Fibroblast of villous mesenchyme (primary cell): ENCODE measurements around the gene RDH12. TPM values are rescaled to one million over a fixed set of nuclear protein-coding genes. Genes with fewer than 3 reads are reported as not detected.

Experiments
- DNase-seq: peaks from one replicate; pipeline ENCODE4 v3.0.0-alpha.2; 2010; ENCODE audit warnings: low read depth
- H3K4me3 ChIP-seq: 2 replicates; pipeline ENCODE4 v1.5.1; 2011; ENCODE audit warnings: low read depth, mild to moderate bottlenecking, low read length
- total RNA-seq: library from RNA; depleted of rRNA; stranded (reverse); fragments of >200 nt; gene quantifications from 2 replicates; pipeline ENCODE4 v1.2.3, GENCODE V29; 2012
- TF ChIP-seq, protein P1 (sequence below): IDR thresholded peaks from 2 replicates; pipeline ENCODE4 v1.5.1; 2012; ENCODE audit warnings: low read depth, mild to moderate bottlenecking, low read length; ENCODE audit not compliant: insufficient read depth

RDH12 gene
- total RNA-seq, 1 donor: not detected

- no peak for DNase-seq
- TF ChIP-seq, protein P1, sequence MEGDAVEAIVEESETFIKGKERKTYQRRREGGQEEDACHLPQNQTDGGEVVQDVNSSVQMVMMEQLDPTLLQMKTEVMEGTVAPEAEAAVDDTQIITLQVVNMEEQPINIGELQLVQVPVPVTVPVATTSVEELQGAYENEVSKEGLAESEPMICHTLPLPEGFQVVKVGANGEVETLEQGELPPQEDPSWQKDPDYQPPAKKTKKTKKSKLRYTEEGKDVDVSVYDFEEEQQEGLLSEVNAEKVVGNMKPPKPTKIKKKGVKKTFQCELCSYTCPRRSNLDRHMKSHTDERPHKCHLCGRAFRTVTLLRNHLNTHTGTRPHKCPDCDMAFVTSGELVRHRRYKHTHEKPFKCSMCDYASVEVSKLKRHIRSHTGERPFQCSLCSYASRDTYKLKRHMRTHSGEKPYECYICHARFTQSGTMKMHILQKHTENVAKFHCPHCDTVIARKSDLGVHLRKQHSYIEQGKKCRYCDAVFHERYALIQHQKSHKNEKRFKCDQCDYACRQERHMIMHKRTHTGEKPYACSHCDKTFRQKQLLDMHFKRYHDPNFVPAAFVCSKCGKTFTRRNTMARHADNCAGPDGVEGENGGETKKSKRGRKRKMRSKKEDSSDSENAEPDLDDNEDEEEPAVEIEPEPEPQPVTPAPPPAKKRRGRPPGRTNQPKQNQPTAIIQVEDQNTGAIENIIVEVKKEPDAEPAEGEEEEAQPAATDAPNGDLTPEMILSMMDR: no peak
- no peak overlapping the region for H3K4me3 ChIP-seq
These were observed 55.5 kb downstream of the RDH12 start for GRCh38 chr14:67757175-67757574.

DNA sequence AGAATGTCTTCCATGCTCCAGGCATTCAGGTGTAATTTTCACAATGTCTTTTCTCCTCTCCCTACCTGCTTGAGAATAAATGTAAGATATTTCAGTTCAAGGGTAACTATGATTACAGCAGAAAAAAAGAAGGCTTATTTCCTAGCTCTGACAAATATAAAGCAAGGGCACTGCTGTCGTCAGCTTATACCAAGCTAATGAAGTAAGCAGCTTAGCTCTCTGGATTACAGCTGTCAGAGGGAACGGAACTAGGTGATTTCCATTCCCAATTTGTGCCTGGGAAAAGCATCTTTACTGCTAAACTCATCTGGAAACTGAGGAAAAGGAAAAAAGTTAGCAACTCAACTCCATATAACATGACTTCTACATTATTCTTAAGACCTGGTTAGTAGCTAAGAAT is 58.2 kb downstream of the RDH12 start:
- H3K4me3 ChIP-seq: no peak overlapping the region
- TF ChIP-seq, protein P1: no peak
- DNase-seq: no peak

DNA sequence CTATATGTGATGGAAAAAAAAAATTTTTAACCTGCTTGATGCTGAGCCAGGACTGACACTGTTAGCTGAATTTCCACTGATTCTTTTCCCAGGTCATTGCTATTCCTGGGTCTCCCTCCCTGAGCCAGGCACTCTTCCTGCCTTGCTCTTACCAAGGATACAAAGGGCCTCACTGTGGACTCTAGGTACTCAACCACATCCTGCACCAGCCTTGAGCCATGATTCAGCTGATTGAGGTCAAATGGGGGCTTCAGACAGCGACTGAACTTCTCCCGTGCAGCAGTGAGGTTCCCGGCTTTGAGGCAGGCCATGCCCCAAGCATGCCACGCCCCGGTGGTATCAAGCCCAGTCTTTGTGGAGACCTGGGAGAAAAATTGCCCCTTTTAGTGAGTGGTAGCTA is 60.4 kb downstream of the RDH12 start:
- no peak for DNase-seq
- TF ChIP-seq, protein P1: no peak
- no peak overlapping the region for H3K4me3 ChIP-seq

- H3K4me3 ChIP-seq: no peak overlapping the region
- DNase-seq: no peak
- TF ChIP-seq, protein P1: no peak
These were observed 61.6 kb downstream of the RDH12 start for GRCh38 chr14:67763158-67763822.

- DNase-seq: no peak
- TF ChIP-seq, protein P1: no peak
- H3K4me3 ChIP-seq: no peak overlapping the region
These were observed 62.8 kb downstream of the RDH12 start for GRCh38 chr14:67764496-67764895.

DNA sequence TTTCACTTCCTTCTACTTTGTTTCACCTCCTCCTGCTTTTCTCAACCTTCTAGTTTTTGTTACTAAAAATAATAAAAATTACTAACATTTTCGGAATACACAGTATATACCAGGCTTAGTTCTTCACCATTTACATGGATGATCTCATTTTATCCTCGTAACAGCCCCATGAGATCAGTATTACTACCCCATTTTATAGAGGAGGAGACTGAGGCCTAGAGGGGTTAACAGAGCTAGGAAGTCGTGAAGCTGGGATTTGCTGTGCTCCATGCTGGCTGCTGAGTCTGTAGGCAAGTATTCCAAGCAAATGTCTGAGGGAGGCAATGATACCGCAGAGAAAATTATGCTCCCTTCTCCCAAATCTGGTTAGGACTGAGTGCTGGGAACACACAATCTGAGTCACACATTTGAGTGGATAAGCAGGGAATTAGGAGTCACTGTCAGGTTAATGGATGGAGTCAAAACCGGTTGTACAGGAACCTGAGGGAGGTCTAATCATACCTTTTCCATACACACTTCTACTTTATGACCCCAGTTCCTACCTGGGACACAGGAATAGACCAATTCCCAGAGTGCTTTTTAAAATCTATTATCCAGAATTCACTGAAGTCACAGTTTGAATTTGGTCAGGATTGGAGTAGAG is 63.6 kb downstream of the RDH12 start:
- DNase-seq: no peak
- H3K4me3 ChIP-seq: no peak overlapping the region
- TF ChIP-seq, protein P1: no peak
